GM12874 (cell line): ENCODE results near the gene ASCC3.

Experiments
- CTCF ChIP-seq: IDR thresholded peaks from 2 replicates; pipeline ENCODE4 v1.5.1; 2011; ENCODE audit warnings: low read depth, mild to moderate bottlenecking, control low read depth, low read length, moderate library complexity; ENCODE audit not compliant: insufficient read depth

Gene ASCC3

GRCh38 chr6:100880853-100881706, at the start of gene ASCC3:
Gene ASCC3 (minus strand): TSS chr6:100881329. CDS start chr6:100867997, 13,332 bp downstream.
- TF ChIP-seq CTCF, result no peak

- no peak for TF ChIP-seq CTCF
These were observed 44.6 kb upstream of the ASCC3 start for GRCh38 chr6:100925749-100926148.

GRCh38 chr6:100924534-100925227, 43.6 kb upstream of the ASCC3 start:
- no peak for TF ChIP-seq CTCF

GRCh38 chr6:100923481-100924165, 42.5 kb upstream of the ASCC3 start:
- no peak for TF ChIP-seq CTCF

- no peak for TF ChIP-seq CTCF
These were observed 39.0 kb upstream of the ASCC3 start for GRCh38 chr6:100920028-100920605.

GRCh38 chr6:100918152-100918551, 37.0 kb upstream of the ASCC3 start:
- TF ChIP-seq CTCF, result no peak

GRCh38 chr6:100915876-100916275, 34.7 kb upstream of the ASCC3 start:
- TF ChIP-seq CTCF, result no peak
